Measurements from ENCODE around the gene ING5. TPM values are rescaled to one million over a fixed set of nuclear protein-coding genes. Genes with fewer than 3 reads are reported as not detected.

Gene ING5
- total RNA-seq, 1 experiment from 2014 or later = 32.1 TPM

GRCh38 chr2:241671457-241672240 lies 30.2 kb upstream of the ING5 start:
- ChIA-PET POLR2A (ENCODE audit: unreplicated experiment) (no interaction called here), CTCF (no interaction called here)
- Histone ChIP-seq H3K79me2 (ENCODE audit: low read length) (no peaks in the 10 kb centered on the region), H3K4me1 (ENCODE audit: insufficient read depth, low read length) (no peaks in the 10 kb centered on the region), H3K9ac (ENCODE audit: low read length) (no peak overlapping the region), H3K4me3 (ENCODE audit: low read length) (no peak overlapping the region), H3K36me3 (ENCODE audit: low read depth, low read length) (peaks cover 7% of the 10 kb centered on the region; the same call in 1 of the 2 replicates), H4K20me1 (ENCODE audit: low read length) (no peaks in the 10 kb centered on the region), H3K4me2 (ENCODE audit: low read length) (no peak overlapping the region), H3K9me2 (replicated peaks; ENCODE audit: low read length) (no peaks in the 10 kb centered on the region), H2AFZ (ENCODE audit: low read length) (no peak overlapping the region), H3K27me3 (ENCODE audit: low read length) (no peaks in the 10 kb centered on the region), H3F3A (ENCODE audit: low read length, unreplicated experiment) (no peaks in the 10 kb centered on the region), H3K27ac (ENCODE audit: low read length) (no peak overlapping the region), H3K9me3 (ENCODE audit: low read length) (no peaks in the 10 kb centered on the region)
- BruUV-seq (replicated peaks) = no TSS peak
- intact Hi-C loops (cut with micrococcal nuclease) = no loop called here
- DNase-seq = no peak
- ATAC-seq = no peak
- TF ChIP-seq EZH2 (IDR thresholded peaks at IDR 0.05; ENCODE audit: low read length, unreplicated experiment) (no peak), CTCF (conservative IDR thresholded peaks at IDR 0.05; ENCODE audit: low read depth, low read length) (no peak), EZH2phosphoT487 (IDR thresholded peaks at IDR 0.05; ENCODE audit: borderline replicate concordance, low read length) (no peak)

DNA sequence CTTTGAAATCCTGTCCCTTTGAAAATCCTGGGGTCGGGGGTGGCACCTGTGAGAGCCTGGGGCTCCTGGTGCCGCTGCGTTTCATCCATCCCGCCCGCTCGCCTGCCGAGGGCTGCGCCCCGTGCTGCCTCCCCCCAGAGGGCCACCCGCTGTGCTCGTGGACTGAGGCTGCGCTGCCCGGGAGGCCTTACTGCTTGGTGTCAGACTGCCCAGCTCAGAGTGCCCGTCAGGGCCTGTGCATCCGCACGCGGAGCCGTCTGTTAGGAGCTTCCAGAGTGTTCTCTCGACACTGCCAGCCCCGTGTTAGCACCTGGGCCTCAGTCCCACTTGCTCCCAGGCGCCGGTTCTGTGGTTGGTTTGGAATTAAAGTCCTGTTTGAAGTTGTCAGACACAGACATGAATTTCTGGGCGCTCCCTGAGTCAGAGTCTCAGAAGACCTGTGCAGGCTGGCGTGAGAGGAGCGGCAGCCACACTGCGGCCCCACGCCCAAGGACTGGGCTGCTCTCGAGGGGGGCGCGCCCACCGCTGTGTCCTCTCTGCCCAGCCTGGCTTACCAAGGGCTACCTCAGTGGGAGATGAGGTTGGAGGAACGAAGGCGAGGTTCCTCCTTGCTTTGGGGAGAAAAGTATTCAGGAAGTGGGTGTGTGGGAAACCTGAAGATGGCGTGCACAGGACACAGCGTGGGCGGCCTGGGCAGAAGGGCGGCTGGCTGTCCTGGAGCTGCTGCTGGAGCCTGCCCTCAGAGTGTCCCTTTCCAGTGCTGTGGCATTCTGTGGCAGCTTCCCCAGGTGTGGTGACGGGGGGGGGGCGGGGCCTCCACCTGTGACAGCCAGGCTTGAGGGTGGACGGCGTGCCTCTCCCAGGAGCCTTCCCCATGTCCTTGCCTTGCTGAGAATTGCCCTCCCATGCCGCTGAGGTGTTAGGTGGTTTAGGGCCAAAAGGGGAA lies 29.3 kb upstream of the ING5 start:
- no TSS peak for BruUV-seq (replicated peaks)
- no peak for ATAC-seq

More for the DNA sequence above, 29.3 kb upstream of the ING5 start:
- no peak overlapping the region for H2AFZ ChIP-seq (ENCODE audit: low read length)
- H3K9me2 ChIP-seq (replicated peaks; ENCODE audit: low read length) = no peaks in the 10 kb centered on the region
- no peak overlapping the region for H3K27ac ChIP-seq (ENCODE audit: low read length)
- intact Hi-C loops (cut with micrococcal nuclease) = no loop called here
- H3K9me3 ChIP-seq (ENCODE audit: low read length) = no peaks in the 10 kb centered on the region
- ChIA-PET CTCF (no interaction called here), POLR2A (ENCODE audit: unreplicated experiment) (no interaction called here)
- no peak overlapping the region for H3K9ac ChIP-seq (ENCODE audit: low read length)
- DNase-seq = no peak
- no peaks in the 10 kb centered on the region for H3K79me2 ChIP-seq (ENCODE audit: low read length)
- TF ChIP-seq CTCF (conservative IDR thresholded peaks at IDR 0.05; ENCODE audit: low read depth, low read length) (no peak), EZH2phosphoT487 (IDR thresholded peaks at IDR 0.05; ENCODE audit: borderline replicate concordance, low read length) (no peak), EZH2 (IDR thresholded peaks at IDR 0.05; ENCODE audit: low read length, unreplicated experiment) (no peak)
- H3K4me3 ChIP-seq (ENCODE audit: low read length) = no peak overlapping the region
- peaks cover 4% of the 10 kb centered on the region; the same call in 1 of the 2 replicates for H3K36me3 ChIP-seq (ENCODE audit: low read depth, low read length)
- no peaks in the 10 kb centered on the region for H3K4me1 ChIP-seq (ENCODE audit: insufficient read depth, low read length)
- no peaks in the 10 kb centered on the region for H4K20me1 ChIP-seq (ENCODE audit: low read length)
- no peaks in the 10 kb centered on the region for H3K27me3 ChIP-seq (ENCODE audit: low read length)
- no peak overlapping the region for H3K4me2 ChIP-seq (ENCODE audit: low read length)
- no peaks in the 10 kb centered on the region for H3F3A ChIP-seq (ENCODE audit: low read length, unreplicated experiment)

All from PC-3 (cell line).